ENCODE results near the gene C4orf51.
"Not testable (repeated sequence)": the region's sequence is repeated elsewhere in the genome, so short reads cannot be mapped to it uniquely, and the experiment has no call there.

DNA sequence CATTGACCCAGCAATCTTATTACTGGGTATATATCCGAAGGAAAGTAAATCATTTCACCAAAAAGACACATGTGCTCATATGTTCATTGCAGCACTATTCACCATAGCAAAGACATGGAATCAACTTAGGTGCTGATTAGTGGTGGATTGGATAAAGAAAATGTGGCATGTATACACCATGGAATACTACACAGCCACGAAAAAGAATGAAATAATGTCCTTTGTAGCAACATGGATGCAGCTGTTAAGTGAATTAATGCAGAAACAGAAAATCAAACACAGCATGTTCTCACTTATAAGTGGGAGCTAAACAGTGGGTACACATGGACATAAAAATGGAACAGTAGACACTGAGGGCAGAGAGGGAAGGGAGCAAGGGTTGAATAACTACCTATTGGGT lies 11.5 kb downstream of the C4orf51 start:
- TF ChIP-seq, protein P1, sequence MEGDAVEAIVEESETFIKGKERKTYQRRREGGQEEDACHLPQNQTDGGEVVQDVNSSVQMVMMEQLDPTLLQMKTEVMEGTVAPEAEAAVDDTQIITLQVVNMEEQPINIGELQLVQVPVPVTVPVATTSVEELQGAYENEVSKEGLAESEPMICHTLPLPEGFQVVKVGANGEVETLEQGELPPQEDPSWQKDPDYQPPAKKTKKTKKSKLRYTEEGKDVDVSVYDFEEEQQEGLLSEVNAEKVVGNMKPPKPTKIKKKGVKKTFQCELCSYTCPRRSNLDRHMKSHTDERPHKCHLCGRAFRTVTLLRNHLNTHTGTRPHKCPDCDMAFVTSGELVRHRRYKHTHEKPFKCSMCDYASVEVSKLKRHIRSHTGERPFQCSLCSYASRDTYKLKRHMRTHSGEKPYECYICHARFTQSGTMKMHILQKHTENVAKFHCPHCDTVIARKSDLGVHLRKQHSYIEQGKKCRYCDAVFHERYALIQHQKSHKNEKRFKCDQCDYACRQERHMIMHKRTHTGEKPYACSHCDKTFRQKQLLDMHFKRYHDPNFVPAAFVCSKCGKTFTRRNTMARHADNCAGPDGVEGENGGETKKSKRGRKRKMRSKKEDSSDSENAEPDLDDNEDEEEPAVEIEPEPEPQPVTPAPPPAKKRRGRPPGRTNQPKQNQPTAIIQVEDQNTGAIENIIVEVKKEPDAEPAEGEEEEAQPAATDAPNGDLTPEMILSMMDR (IDR thresholded peaks at IDR 0.05; ENCODE audit: borderline replicate concordance, extremely low read depth, low read length, poor library complexity, severe bottlenecking): not testable (repeated sequence)
- not testable (repeated sequence) for TF ChIP-seq EZH2 (IDR thresholded peaks at IDR 0.05; ENCODE audit: borderline replicate concordance, low read depth, low read length, severe bottlenecking)

Data from DND-41 (cell line).